HG03575 (cell line): ENCODE results near the gene ASAP2.

ENCODE experiments used
- ATAC-seq: cut with Tn5 transposase; IDR thresholded peaks from one replicate; pipeline ENCODE4 v1.9.1; 2021; ENCODE audit not compliant: unreplicated experiment, insufficient number of reproducible peaks, low FRiP score; ENCODE audit errors: extremely low read depth

The ASAP2 gene

GRCh38 chr2:9419541-9419940 is 212.9 kb downstream of the ASAP2 start:
- no peak for ATAC-seq

- no peak for ATAC-seq
Observed at GRCh38 chr2:9420495-9420894, 213.9 kb downstream of the ASAP2 start.

- ATAC-seq, result peak; percentile 11
Observed at GRCh38 chr2:9422321-9423099, 215.9 kb downstream of the ASAP2 start.

- peak; percentile 63 for ATAC-seq
Observed at GRCh38 chr2:9423100-9423921, 216.7 kb downstream of the ASAP2 start, which contains the start of the genes CPSF3 and ITGB1BP1. Gene CPSF3, plus strand, starts transcription at chr2:9423654. Its CDS starts 120 bp downstream, at chr2:9423774. Gene ITGB1BP1, minus strand, starts transcription at chr2:9423528. Its CDS starts 4,831 bp downstream, at chr2:9418697.

- ATAC-seq, result no peak
Observed at GRCh38 chr2:9423922-9424272, 217.3 kb downstream of the ASAP2 start.

- no peak for ATAC-seq
Observed at GRCh38 chr2:9424447-9425164, 218.0 kb downstream of the ASAP2 start.

- ATAC-seq, result no peak
Observed at GRCh38 chr2:9428965-9429577, 222.5 kb downstream of the ASAP2 start.

GRCh38 chr2:9430316-9431293 is 224.0 kb downstream of the ASAP2 start:
- ATAC-seq, result no peak

- no peak for ATAC-seq
Observed at GRCh38 chr2:9434489-9434888, 227.9 kb downstream of the ASAP2 start.

- ATAC-seq, result no peak
Observed at GRCh38 chr2:9439536-9439935, 232.9 kb downstream of the ASAP2 start.

- ATAC-seq, result no peak
Observed at GRCh38 chr2:9440058-9440727, 233.6 kb downstream of the ASAP2 start.

- ATAC-seq, result no peak
Observed at GRCh38 chr2:9441556-9441955, 234.9 kb downstream of the ASAP2 start.

- ATAC-seq, result no peak
Observed at GRCh38 chr2:9443526-9443925, 236.9 kb downstream of the ASAP2 start.

- no peak for ATAC-seq
Observed at GRCh38 chr2:9445089-9445488, 238.5 kb downstream of the ASAP2 start.

GRCh38 chr2:9451231-9451630 is 244.6 kb downstream of the ASAP2 start:
- ATAC-seq, result no peak
